ENCODE measurements around the gene CTIF.

CTIF gene

DNA sequence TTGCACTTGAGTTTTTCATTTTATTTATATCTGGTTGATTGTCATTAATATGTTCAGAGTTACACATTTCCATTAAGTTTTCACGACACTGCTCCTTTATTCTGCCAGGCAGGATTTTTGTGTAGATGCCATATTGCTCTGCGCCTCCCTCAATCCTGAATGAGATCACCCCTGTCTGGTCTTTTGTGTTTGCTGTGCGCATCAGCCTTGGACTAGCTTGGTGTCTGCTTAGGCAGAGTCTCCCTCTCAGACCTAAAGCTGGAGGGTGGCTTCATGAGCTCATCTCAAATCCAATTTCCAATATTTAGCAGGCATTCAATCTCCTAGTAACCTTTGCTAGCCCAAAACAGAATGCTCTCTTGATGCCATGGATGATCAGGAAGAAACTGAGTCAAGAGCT is 274.5 kb downstream of the CTIF start:
- Histone ChIP-seq H3K9me3 (ENCODE audit: insufficient read depth, low read length) (no peaks in the 10 kb centered on the region), H3K9ac (ENCODE audit: low read length) (no peak overlapping the region), H3K4me3 (ENCODE audit: insufficient read depth, low read length, poor library complexity, severe bottlenecking) (no peak overlapping the region), H3K36me3 (ENCODE audit: low read length) (no peaks in the 10 kb centered on the region), H3K79me2 (ENCODE audit: insufficient read depth, low read length) (no peaks in the 10 kb centered on the region), H3F3A (ENCODE audit: insufficient read depth) (no peaks in the 10 kb centered on the region), H4K20me1 (ENCODE audit: low read depth, low read length) (no peaks in the 10 kb centered on the region), H3K27ac (ENCODE audit: low read depth, low read length) (no peak overlapping the region), H3K27me3 (ENCODE audit: low read length) (no peaks in the 10 kb centered on the region), H3K9me2 (replicated peaks; ENCODE audit: insufficient read depth, low read length) (no peaks in the 10 kb centered on the region), H2AFZ (ENCODE audit: low read depth, low read length, severe bottlenecking) (no peak overlapping the region), H3K4me2 (ENCODE audit: low read depth, low read length, poor library complexity, severe bottlenecking) (no peak overlapping the region)
- TF ChIP-seq CTCF (IDR thresholded peaks at IDR 0.05; ENCODE audit: insufficient read depth, low read length, poor library complexity, severe bottlenecking) = no peak
- TF ChIP-seq EZH2phosphoT487 (conservative IDR thresholded peaks at IDR 0.05; ENCODE audit: low read length) = no peak

DNA sequence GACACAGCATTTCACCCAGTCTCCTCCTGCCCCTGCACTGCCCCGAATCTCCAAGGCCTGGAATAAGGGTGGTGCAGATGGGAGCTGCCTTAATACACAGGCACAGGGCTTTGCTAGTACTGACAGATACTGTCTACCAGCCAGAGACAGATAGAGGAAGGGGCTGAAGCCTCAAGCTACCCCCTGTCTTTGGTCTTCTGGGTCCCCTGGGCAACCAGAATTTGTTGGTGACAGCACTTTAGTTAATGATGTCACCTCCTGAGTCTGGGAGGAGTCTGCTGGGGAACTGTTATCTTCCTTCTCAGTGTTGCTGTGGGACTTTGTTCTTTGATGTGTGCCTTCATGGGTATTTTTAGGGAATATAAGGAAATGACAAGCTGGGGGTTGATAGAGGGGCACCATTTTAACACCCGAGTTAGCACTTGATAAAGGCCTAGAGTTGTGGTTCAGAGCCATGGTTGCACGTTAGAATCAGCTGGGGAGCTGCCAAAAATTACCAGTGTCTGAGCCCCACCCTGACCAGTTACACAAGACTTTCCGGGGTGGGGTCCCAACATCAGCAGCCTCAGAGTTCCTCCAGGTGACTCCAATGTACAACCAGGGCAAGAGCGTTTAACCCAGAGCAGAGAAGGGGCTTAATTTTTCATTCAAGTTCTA is 275.1 kb downstream of the CTIF start:
- Histone ChIP-seq H3K4me2 (ENCODE audit: low read depth, low read length, poor library complexity, severe bottlenecking) (no peak overlapping the region), H3K27me3 (ENCODE audit: low read length) (no peaks in the 10 kb centered on the region), H3K9ac (ENCODE audit: low read length) (no peak overlapping the region), H3K9me3 (ENCODE audit: insufficient read depth, low read length) (no peaks in the 10 kb centered on the region), H3K9me2 (replicated peaks; ENCODE audit: insufficient read depth, low read length) (no peaks in the 10 kb centered on the region), H3K27ac (ENCODE audit: low read depth, low read length) (no peak overlapping the region), H2AFZ (ENCODE audit: low read depth, low read length, severe bottlenecking) (no peak overlapping the region), H3K4me3 (ENCODE audit: insufficient read depth, low read length, poor library complexity, severe bottlenecking) (no peak overlapping the region), H3K79me2 (ENCODE audit: insufficient read depth, low read length) (no peaks in the 10 kb centered on the region), H4K20me1 (ENCODE audit: low read depth, low read length) (no peaks in the 10 kb centered on the region), H3K36me3 (ENCODE audit: low read length) (no peaks in the 10 kb centered on the region), H3F3A (ENCODE audit: insufficient read depth) (no peaks in the 10 kb centered on the region)
- TF ChIP-seq EZH2phosphoT487 (conservative IDR thresholded peaks at IDR 0.05; ENCODE audit: low read length) (no peak), CTCF (IDR thresholded peaks at IDR 0.05; ENCODE audit: insufficient read depth, low read length, poor library complexity, severe bottlenecking) (no peak)

DNA sequence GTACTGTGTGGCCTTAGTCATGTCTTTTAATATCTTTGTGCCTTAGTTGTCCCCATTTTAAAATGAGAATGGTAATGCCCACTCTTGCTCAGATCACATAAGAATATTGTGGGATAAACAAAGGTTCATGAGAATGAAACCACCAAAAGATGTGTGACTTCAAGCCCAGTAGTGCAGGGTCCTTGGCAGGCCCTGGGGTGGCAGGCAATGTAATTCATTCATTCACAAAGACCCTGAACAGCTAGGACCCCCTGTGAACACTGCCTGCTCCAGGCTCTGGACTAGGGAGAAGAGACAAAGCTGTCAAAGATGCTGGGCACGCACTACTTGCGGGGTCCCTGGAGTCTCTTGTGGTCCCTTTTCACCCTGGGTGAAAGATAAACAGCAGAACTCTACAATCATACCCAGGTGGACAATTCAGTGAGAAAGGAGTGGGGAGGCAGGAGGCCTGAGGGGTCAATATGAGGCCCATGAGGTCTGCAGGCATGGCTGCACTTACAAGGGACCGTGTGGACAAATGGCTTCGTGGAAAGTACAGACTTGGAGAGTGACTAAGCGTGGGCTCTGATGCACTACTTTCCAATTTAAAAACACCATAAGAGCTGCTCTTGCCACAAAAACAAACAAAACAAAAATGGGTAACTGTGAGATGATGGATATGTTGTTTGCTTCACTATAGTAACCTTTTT is 275.8 kb downstream of the CTIF start:
- no peaks in the 10 kb centered on the region for H3K79me2 ChIP-seq (ENCODE audit: insufficient read depth, low read length)
- H3K4me3 ChIP-seq (ENCODE audit: insufficient read depth, low read length, poor library complexity, severe bottlenecking) = no peak overlapping the region
- TF ChIP-seq CTCF (IDR thresholded peaks at IDR 0.05; ENCODE audit: insufficient read depth, low read length, poor library complexity, severe bottlenecking) (no peak), EZH2phosphoT487 (conservative IDR thresholded peaks at IDR 0.05; ENCODE audit: low read length) (no peak)
- H3K27ac ChIP-seq (ENCODE audit: low read depth, low read length) = no peak overlapping the region
- H4K20me1 ChIP-seq (ENCODE audit: low read depth, low read length) = no peaks in the 10 kb centered on the region
- H3K9me2 ChIP-seq (replicated peaks; ENCODE audit: insufficient read depth, low read length) = no peaks in the 10 kb centered on the region
- no peaks in the 10 kb centered on the region for H3K36me3 ChIP-seq (ENCODE audit: low read length)
- no peaks in the 10 kb centered on the region for H3K27me3 ChIP-seq (ENCODE audit: low read length)
- H3K4me2 ChIP-seq (ENCODE audit: low read depth, low read length, poor library complexity, severe bottlenecking) = no peak overlapping the region
- H3K9ac ChIP-seq (ENCODE audit: low read length) = no peak overlapping the region
- no peaks in the 10 kb centered on the region for H3F3A ChIP-seq (ENCODE audit: insufficient read depth)
- H3K9me3 ChIP-seq (ENCODE audit: insufficient read depth, low read length) = no peaks in the 10 kb centered on the region
- no peak overlapping the region for H2AFZ ChIP-seq (ENCODE audit: low read depth, low read length, severe bottlenecking)
